Kidney epithelial cell (primary cell): ENCODE data around the gene SSTR5. TPM values are rescaled to one million over a fixed set of nuclear protein-coding genes. Genes with fewer than 3 reads are reported as not detected.
"Not testable (repeated sequence)": the region's sequence is repeated elsewhere in the genome, so short reads cannot be mapped to it uniquely, and the experiment has no call there.

Experiments used
- DNase-seq: peaks from one replicate; pipeline ENCODE4 v3.0.0-alpha.2; 2010; ENCODE audit warnings: low read depth
- H3K27me3 ChIP-seq: 2 replicates; pipeline ENCODE4 v1.6.0; 2011; ENCODE audit warnings: low read length; ENCODE audit not compliant: control insufficient read depth, insufficient read depth
- H3K36me3 ChIP-seq: 2 replicates; pipeline ENCODE4 v1.5.1; 2011; ENCODE audit warnings: low read length; ENCODE audit not compliant: control insufficient read depth, insufficient read depth
- H3K4me3 ChIP-seq: 2 replicates; pipeline ENCODE4 v1.5.1; 2011; ENCODE audit warnings: low read depth, mild to moderate bottlenecking, control low read depth, low read length
- total RNA-seq: library from RNA; depleted of rRNA; stranded (reverse); fragments of >200 nt; gene quantifications from 2 replicates; pipeline ENCODE4 v1.2.3, GENCODE V29; 2015
- TF ChIP-seq, protein P1 (sequence below): IDR thresholded peaks from 2 replicates; pipeline ENCODE4 v1.5.1; 2011; ENCODE audit warnings: mild to moderate bottlenecking, moderate library complexity, low read length, control low read depth, inconsistent platforms; ENCODE audit not compliant: insufficient read depth, poor library complexity, severe bottlenecking

SSTR5 gene
- total RNA-seq, 1 donor from 2014 or later: not detected

- no peak overlapping the region for H3K4me3 ChIP-seq
These were observed 18.4 kb downstream of the SSTR5 start for GRCh38 chr16:1090620-1091587.

DNA sequence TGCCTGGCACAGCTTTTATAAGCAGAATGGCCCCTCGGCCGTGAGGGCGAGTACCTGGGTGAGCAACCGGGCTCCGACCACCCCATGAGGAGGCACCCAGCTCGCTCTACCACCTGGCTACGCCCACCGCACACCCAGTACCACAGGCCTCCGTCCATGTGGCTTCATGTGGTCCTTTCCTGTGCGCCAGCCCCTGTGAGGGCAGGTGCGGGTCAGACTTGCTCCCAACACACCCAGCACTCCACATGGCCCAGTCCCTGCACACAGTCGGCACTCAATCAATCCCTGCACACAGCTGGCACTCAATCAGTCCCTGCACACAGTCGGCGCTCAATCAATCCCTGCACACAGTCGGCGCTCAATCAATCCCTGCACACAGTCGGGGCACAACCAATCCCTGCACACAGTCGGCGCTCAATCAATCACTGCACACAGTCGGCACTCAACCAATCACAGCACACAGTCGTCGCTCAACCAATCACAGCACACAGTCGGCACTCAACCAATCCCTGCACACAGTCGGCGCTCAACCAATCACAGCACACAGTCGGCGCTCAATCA lies 19.5 kb downstream of the SSTR5 start:
- TF ChIP-seq, protein P1, sequence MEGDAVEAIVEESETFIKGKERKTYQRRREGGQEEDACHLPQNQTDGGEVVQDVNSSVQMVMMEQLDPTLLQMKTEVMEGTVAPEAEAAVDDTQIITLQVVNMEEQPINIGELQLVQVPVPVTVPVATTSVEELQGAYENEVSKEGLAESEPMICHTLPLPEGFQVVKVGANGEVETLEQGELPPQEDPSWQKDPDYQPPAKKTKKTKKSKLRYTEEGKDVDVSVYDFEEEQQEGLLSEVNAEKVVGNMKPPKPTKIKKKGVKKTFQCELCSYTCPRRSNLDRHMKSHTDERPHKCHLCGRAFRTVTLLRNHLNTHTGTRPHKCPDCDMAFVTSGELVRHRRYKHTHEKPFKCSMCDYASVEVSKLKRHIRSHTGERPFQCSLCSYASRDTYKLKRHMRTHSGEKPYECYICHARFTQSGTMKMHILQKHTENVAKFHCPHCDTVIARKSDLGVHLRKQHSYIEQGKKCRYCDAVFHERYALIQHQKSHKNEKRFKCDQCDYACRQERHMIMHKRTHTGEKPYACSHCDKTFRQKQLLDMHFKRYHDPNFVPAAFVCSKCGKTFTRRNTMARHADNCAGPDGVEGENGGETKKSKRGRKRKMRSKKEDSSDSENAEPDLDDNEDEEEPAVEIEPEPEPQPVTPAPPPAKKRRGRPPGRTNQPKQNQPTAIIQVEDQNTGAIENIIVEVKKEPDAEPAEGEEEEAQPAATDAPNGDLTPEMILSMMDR: no peak
- no peak for DNase-seq
- H3K4me3 ChIP-seq: no peak overlapping the region
- no peaks in the 10 kb centered on the region for H3K36me3 ChIP-seq
- peaks cover 31% of the 10 kb centered on the region for H3K27me3 ChIP-seq

More at GRCh38 chr16:1090620-1091587, 18.4 kb downstream of the SSTR5 start:
- peaks cover 31% of the 10 kb centered on the region for H3K27me3 ChIP-seq
- H3K36me3 ChIP-seq: no peaks in the 10 kb centered on the region
- TF ChIP-seq, protein P1: no peak
- DNase-seq: no peak

GRCh38 chr16:1092685-1093283 lies 20.2 kb downstream of the SSTR5 start:
- H3K27me3 ChIP-seq: peaks cover 31% of the 10 kb centered on the region
- DNase-seq, H3K36me3 ChIP-seq, H3K4me3 ChIP-seq: not testable (repeated sequence)

DNA sequence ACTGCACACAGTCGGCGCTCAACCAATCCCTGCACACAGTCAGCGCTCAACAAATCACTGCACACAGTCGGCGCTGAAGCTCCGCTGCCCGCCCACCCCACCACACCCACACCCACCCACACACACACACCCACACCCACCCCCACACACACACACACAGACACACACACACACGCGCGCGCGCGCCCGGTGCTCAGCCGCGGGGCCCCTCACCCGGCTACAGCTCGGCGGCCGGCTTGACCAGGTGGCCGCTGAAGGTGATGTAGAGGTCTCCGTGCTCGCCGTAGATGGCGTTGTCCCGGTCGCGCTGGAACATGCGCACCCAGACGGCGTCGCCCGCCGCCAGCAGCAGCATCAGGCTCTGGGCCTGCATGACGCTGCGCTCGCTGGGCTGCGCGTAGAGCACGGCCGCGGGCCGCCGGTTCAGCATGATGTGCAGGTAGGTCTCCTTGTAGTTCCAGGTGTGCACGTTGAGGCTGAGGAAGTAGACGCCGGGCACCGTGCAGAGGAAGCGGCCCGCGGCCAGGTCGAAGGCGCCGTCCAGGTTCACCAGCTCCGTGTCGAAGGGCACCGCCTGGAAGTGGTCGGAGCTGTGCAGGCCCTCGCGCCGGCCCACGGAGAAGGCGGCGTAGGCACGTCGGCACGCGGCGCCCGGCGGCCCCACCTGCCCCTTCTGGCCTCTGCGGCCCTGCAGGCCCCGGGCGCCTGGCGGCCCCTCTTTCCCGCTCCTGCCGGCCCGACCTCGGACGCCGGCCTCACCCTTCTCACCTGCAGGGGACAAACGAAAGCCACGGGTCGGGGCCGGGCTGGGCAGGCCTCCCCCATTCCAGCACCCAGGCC lies 21.0 kb downstream of the SSTR5 start:
- TF ChIP-seq, protein P1: no peak
- H3K27me3 ChIP-seq: peaks cover 31% of the 10 kb centered on the region
- H3K4me3 ChIP-seq: no peak overlapping the region
- DNase-seq: no peak
- no peaks in the 10 kb centered on the region for H3K36me3 ChIP-seq

DNA sequence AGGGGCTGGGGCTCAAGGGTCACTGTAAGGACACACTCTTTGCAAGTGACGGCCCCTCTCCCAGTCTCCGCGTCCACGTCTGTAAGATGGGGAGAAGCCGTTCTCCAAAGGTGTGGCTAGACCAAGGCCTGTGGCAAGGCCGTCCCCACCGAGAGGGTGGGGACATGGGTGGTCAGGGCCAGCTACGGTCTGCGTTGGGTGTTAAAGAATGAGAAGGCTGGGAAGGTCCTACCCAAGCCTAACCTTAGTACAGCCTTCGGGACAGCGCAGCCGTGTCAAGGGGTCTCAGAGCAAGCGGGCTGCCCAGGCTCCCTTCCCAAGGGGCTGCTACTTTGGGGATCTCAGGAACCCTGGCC lies 21.6 kb downstream of the SSTR5 start:
- peaks cover 31% of the 10 kb centered on the region for H3K27me3 ChIP-seq
- TF ChIP-seq, protein P1: no peak
- DNase-seq: no peak

More for the DNA sequence above, 21.6 kb downstream of the SSTR5 start:
- Histone ChIP-seq H3K4me3 (no peak overlapping the region), H3K36me3 (no peaks in the 10 kb centered on the region)
